OCI-M1 (cell line): Measurements from ENCODE around the gene BAIAP2L2.
"Not testable (repeated sequence)": the region's sequence is repeated elsewhere in the genome, so short reads cannot be mapped to it uniquely, and the experiment has no call there.

Experiments used
- DNase-seq: peaks from one replicate; lab custom pipeline; 2025; lab: John Stamatoyannopoulos, UW

Gene BAIAP2L2

GRCh38 chr22:38038890-38039812 lies 71.3 kb downstream of the BAIAP2L2 start:
- no peak for DNase-seq

DNA sequence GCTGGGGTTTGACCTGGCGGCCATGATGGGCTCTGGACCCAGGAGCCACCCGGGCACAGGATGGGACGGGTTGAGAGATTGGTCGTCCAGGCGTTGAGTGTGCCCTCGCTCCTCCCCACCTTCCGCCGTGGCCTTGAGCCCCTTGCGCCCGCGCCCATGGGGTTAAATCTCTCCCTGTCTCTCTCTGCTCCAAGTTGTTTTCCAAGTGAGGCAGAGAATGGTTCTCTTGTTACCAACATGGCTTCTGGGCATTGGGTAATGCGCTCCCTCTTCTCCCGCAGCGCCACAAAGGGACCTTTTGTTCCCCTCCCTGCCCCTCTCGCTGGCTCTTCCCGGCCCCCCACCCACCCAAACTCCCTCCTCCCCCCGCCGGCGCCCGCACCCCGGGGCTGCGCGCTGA lies 72.1 kb downstream of the BAIAP2L2 start:
- DNase-seq = no peak

GRCh38 chr22:38037367-38038150 lies 72.9 kb downstream of the BAIAP2L2 start:
- DNase-seq = not testable (repeated sequence)

- no peak for DNase-seq
Observed at GRCh38 chr22:38036392-38037062, 74.0 kb downstream of the BAIAP2L2 start.

DNA sequence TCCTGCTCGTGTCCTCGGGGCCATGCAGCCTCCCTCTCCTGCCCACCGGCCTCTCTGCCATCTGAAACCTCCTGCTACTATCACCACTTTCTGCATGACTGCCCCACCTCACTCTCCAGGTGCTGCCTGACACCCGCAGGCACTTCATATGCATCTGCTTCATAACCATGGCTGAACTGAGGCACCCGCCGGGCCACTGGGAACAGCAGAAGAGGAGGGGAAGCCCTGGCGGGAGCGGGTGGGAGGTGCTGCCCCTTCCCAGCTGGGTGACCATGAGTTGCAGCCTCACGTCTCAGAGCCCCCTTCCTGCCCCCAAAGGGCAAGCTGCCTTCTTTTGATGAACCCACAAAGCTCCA lies 75.0 kb downstream of the BAIAP2L2 start:
- DNase-seq = no peak
